HG02759 (cell line): ENCODE data around the gene MUCL1.
"Not testable (repeated sequence)": the region's sequence is repeated elsewhere in the genome, so short reads cannot be mapped to it uniquely, and the experiment has no call there.

Experiments used
- ATAC-seq: cut with Tn5 transposase; IDR thresholded peaks from one replicate; pipeline ENCODE4 v1.9.1; 2021; ENCODE audit warnings: mild to moderate bottlenecking, moderate library complexity; ENCODE audit not compliant: unreplicated experiment

The MUCL1 gene, protein sequence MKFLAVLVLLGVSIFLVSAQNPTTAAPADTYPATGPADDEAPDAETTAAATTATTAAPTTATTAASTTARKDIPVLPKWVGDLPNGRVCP

DNA sequence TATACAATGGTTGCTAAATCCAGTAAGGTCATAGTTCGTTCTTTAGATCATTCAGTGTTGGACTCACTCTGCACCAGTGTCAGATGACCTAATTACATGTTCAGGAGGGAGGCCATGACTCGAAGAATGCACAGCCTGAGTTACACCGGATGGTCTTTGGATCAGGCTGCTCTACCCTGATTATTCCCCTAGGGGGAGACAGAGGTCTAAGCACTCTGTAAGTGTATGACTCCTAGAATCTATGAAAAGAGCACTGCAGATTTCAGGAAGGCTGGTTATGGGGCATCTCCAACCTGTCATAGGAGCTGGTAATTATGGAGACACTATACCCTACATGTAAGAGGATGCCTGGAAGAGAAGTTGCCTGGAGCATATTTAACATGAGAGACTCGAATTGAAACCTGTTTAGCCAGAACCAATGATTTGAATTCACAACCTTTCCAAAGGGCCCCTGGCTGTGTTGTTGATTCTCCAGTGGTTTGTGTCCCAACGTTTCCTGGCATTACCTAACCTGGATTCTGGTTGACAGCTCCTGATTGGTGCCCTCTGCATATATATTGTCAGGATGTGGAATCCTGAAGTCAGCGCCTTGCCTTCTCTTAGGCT is at the start of gene MUCL1:
TSS of gene MUCL1 (plus strand) at position 584 of the 606 bp plus-strand sequence. CDS start 67 bp downstream, outside the sequence.
- peak; percentile 97 for ATAC-seq

DNA sequence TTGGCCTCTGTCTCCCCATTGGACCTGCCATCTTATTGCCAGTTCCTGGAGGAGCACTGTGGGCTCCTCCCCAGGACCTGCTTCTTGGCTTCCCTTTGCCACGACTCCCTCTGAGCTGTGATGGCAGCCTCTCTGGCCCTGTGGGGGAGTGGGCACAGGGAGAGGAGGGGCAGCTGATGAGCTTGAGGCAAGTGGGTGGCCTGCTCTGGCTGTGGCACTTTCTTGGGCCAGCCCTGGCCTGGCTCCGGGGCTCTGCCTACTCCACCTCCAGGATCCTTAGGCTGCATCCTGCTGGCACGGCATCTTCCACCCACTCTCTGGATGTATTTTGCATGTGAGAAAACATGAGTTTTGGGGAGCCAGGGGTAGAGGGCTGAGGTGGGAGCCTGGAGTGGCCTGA is 32.6 kb upstream of the MUCL1 start:
- ATAC-seq, result no peak

DNA sequence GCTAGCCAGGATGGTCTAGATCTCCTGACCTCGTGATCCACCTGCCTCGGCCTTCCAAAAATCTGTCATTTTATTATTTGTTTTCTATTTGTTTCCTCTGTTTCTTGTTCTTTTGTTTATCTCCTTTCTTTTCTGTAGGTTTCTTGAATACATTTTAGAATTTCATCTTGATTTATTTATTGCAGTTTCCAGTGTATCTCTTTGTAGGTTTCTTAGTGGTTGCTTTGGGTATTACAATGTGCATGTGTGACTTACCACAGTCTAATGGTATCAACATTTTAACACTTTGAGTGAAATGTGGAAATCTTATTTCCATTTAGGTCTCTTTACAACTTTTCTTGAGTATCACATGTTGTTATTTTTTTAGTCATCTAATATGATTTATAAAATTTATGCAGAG is 29.9 kb upstream of the MUCL1 start:
- no peak for ATAC-seq

DNA sequence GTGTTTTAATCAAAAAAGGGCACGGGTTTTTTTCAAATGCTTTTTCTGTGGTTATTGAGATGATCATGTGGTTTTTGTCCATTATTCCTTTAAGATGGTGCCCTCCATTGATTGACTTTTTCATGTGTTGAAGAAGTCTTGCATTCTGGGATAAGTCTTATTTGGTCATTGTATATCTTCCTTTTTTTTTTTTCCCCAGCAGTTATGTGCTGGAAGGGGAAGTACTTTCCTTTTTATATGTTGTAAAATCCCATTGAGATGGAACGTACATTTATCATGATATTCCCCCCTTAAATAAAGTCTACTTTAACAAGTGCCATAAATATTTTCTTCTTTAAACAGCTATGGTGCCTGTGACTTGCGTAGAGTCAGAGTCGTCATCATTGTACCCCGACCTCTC is 24.8 kb upstream of the MUCL1 start:
- ATAC-seq, result no peak

DNA sequence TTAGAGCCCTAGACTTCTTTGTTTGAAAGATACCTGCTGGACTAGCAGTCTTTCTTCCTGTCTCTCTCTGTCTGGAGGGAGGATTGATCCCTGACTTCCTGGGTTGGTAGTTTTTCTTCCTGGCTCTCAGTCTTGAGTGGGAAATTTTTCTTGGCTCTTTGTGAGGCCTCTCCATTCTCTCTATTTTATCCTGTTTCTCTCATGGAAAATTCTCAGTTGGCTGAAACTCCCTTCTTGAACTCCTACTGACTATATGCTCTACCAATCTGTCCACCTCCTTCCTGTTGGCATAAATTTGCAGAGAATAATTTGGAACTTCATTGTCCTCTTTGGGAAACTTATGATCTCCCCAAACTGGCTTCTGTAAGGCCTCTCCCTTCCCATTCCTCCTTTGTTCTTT is 24.1 kb upstream of the MUCL1 start:
- ATAC-seq, result no peak

DNA sequence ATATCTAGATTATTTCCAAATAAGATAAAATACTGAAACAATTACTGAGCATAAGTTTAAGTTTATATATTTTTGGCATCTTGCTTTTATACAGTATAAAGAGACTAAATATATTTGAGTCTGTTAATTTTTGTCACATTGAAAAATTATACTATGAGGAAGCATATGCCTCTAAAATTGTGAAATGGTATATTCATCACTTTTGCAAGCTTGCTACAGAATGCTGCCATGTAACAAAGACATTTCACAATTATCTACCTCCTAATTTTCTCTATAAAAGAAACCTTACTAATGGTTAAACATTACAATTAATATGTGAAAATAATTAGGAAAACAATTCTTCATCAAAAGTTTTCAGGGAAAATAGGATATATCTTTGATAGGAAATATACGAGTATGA is 22.7 kb upstream of the MUCL1 start:
- ATAC-seq, result no peak

DNA sequence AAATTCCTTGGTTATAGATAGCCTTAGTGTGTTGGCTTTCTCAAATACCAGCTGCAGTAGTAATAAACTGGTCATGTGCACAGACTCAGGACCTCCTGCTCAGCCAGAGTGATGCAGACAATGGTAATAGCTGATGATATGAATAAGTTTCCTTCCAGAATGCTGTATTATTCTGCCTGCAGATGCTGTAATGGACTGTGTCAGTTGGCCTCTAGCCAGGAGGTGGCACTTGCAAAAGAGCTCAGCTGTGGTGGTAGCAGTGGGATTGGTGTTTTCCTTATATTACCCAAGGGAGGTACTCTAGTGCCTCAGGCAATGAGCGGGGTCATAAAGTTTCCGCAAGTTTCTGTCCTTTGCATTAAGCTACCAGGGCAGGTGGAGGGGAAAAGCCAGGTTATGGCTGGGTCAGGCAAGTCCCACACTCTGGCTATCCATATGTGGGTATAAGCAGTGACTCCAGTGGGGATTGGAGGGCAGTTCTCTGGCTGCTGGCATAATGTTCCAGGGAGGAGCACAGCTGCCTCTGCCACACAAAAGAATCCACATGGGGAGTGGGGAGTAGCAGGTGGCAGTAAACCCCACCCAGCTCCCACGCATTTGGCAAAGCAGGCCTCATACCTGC is 14.0 kb upstream of the MUCL1 start:
- ATAC-seq, result no peak

DNA sequence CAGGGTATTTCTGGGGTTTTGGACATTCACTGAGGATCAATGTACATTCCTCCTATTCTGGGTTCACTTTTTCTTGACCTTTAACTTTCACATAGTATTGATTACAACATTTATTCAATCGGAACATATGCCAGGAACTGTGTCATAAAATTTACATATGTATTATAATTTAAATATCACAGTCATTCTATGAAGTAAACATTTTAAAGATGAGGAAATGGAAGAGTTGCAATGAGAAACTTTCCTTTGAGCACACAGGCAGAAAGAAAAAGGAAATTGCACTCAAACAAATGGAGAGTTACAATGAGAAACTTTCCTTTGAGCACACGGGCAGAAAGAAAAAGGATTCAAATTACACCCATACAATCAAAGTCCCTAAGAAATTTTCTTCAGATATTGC is 3.1 kb downstream of the MUCL1 start:
- no peak for ATAC-seq

DNA sequence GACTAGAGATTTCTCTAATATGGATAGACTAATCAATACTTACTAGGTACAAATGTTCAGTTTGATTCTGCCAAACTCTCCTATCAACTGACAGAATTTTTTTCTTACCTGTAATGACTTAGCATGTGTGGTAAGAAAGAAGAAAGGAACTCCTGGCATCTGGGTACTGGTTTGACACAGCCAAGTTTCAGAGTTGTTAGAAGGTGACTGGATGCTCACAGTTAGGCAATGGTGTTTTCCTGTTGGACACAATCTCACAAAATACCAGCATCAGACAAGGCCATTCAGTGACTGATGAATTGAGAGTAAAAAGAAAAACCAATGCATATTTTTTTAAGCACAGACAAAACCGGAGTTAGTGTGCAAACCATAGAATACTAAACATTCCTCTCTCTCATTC is 4.2 kb downstream of the MUCL1 start:
- no peak for ATAC-seq

DNA sequence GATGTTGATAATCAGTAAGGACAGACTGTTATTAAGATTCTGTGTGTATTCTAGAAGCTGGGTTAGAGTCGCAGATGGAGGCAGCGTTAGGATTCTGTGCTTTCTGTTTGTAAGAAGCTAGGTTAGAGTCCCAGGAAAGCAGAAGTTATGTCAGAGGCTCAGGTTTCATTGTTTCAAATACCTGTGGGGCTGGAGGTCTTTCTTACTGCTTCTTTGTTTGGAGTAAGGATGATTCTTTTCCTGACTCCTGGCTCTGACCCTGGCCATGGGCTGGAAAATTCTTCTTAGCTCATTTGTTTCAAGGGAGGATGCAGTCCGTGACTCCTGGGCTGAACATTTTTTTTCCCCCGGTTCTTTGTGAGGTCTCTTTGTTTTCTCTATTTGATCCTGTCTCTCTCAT is 5.2 kb downstream of the MUCL1 start:
- no peak for ATAC-seq

DNA sequence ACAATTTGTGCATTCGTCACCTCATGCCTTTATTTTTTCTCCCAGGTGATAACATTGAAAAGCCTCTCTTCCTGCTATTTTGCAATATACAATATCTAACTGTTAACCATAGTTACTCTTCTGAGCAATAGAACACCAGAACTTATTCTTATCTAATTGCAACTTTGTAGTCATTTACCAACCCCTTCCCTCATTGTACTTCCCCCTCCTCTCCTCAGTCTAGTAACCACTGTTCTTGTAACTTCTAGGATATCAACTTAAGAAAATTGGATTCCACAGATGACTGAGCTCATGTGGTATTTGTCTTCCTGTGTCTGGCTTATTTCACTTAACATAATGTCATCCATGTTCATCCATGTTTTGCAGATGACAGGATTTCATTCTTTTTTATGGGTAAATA is 7.6 kb downstream of the MUCL1 start:
- ATAC-seq, result no peak

DNA sequence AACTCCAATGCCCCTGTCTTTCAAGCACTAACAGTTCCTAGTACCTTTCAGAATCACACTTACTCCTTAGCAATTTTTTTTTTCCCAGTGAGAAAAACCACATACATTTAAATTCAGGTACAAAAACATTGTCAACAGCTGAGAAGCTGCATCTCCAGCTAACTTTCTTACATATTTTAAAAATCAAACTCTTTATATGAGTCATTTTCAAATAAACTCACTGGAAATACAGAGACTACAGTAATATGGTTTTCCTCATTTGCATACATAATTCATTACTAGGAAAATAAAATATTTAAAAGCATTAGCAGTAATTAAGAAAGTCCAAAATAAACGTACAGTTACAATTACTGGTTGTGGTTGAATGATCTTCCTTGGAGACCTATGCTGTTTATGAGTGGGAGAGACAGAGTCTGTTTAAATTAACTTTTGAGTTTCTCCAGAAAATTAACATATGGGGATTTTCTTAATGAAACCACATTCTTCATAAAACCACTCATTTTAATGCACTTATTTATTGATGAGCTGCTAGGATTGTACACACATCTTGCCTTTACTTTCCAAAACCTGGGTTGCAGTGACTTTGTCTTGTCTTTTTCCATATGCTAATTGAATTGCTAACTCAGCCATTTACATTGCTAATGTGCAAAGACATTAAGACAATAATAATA is 9.8 kb downstream of the MUCL1 start:
- ATAC-seq, result no peak

DNA sequence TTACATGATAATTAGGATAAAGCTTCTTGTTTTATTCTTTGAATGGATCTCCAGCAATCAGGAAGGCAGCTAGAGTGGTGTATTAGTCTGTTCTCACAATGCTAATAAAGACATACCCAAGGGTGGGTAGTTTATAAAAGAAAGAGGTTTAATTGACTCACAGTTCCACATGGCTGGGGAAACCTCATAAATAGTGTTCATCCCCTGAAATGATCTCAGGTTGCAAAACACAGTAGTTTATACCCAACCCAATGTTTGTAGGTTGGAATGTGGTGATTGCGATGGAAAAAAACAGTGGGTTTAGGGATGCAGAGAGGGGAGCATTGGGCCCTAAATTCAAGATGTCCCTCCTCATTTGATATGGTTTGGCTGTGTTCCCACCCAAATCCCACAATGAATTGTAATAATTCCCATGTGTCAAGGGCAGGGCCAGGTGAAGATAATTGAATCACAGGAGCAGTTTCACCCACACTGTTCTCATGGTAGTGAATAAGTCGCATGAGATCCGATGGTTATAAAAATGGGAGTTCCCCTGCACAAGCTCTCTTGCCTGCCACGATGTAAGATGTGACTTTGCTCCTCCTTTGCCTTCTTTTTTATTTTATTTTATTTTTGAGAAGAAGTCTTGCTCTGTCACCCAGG is 11.5 kb downstream of the MUCL1 start:
- no peak for ATAC-seq

DNA sequence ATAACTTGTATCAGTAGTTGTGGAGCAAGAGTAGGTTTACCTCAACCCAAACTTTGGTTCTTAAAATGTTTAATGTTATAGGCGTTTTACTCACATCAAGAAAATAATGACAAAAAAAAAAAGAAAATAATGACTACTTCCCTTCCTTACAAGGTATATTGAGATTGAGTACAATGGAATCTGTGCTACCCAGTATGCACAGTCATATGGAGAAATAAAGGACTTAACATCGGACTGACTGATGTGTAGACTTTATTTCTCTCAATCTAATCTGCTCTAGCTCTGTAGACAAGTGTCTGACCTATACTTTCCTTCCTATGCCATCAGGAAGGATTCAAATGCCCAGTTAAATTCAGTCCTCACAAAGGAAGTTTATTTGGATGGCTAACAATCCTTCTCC is 14.4 kb downstream of the MUCL1 start:
- no peak for ATAC-seq

DNA sequence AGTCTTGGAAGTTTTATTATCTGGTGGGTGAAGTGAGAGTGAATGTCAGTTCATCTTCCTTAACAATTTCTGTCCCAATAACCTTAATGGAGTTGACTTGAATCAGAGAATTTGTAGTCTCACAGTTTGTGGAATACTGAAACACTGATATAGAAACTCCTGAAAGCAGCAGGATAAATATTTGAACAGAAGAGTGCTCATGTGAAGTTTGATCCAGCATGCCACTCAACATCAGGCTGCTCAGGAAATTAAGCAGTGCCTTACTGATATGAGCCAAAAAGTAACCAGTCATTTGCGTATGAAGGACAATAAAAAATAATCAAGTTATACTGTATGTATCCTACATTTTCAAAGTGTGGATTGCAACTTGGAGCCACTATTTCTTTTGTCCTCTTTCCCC is 15.7 kb downstream of the MUCL1 start:
- ATAC-seq, result no peak

DNA sequence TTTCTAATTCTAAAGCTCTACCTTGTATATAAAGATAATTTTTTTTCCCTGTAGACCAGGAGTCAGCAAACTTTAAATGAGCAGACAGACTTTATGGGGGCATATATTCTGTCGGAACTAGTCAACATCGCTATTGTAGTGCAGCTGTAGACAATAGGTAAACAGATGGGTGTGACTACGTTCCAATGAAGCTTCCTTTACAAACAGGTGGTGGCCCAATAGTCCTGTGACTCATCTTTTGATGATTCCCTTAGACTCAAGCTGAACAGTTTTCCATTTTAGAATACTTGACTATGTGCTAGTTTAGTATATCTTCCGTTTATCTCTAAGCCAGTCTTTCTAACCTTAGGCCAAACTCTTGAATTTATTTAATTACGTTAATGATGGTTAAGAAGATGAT is 16.3 kb downstream of the MUCL1 start:
- ATAC-seq, result no peak

DNA sequence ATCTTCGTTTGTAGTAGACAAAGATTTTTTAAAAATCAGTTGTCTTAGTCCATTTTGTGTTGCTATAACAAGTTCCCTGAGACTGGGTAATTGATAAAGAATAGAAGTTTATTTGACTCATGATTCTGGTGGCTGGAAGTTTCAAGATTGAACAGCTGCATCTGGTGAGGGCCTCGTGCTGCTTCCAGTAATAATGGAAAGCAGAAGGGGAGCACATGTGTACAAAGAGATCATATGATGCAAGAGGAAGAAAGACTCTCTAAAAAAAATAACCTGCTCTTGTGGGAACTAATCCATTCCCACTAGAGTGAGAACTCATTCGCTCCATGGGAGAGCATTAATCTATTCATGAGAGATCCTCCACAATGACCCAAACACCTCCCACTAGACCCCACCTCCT is 24.8 kb downstream of the MUCL1 start:
- no peak for ATAC-seq

DNA sequence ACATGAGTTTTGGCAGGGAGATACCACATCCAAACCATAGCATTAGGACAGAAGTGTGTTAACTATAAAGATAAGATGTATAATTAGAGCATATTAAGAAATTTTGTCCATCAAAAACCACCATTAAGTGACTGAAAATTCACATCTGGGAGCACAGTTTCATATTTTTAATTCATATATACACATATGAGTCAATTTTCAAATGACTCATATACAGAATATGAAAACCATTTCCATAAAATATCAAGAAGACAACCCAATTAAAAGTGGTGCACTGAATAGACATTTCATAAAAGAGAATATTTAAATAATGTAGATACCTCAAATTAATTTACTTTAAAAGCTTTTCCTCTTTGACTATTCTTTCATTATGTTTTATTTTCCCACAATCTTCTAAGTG is 25.3 kb downstream of the MUCL1 start:
- ATAC-seq, result no peak

DNA sequence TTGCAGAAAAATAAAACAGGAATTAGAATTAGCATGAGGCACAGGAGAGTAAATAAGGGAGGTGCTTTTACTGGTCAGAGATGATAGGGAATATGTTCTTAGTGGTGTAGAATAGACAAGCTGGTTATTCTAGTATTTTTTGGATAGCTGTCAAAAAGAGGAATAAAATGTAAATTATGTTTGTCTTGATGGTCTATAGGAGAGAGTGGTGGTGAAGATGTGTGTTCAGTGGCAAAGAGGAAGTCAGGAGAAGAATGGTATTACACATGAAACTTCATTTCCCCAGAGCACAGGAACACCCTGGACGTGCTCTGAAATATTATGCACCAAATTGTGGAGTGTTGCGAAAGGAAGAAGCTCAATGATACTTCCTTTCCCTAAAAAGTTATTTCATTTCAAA is 27.8 kb downstream of the MUCL1 start:
- no peak for ATAC-seq

DNA sequence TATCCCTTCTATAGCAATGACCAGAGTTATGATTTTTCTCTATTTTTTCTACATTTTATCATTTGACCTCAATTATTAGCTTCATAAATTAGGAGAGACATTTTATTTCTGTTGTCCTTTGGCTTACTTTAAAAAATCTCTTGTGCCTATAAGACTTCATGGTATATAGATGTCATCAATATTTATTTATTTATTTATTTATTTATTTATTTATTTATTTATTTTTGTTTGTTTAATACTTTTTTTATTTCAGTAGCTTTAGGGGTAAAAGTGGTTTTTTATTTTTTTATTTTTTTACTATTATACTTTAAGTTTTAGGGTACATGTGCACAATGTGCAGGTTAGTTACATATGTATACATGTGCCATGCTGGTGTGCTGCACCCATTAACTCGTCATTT is 28.3 kb downstream of the MUCL1 start:
- not testable (repeated sequence) for ATAC-seq

DNA sequence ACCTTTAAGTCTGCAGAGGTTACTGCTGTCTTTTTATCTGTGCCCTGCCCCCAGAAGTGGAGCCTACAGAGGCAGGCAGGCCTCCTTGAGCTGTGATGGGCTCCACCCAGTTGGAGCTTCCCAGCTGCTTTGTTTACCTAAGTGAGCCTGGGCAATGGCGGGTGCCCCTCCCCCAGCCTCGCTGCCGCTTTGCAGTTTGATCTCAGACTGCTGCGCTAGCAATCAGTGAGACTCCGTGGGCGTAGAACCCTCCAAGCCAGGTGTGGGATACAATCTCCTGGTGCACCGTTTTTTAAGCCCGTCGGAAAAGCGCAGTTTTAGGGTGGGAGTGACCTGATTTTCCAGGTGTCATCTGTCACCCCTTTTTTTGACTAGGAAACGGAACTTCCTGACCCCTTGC is 34.1 kb downstream of the MUCL1 start:
- ATAC-seq, result not testable (repeated sequence)

DNA sequence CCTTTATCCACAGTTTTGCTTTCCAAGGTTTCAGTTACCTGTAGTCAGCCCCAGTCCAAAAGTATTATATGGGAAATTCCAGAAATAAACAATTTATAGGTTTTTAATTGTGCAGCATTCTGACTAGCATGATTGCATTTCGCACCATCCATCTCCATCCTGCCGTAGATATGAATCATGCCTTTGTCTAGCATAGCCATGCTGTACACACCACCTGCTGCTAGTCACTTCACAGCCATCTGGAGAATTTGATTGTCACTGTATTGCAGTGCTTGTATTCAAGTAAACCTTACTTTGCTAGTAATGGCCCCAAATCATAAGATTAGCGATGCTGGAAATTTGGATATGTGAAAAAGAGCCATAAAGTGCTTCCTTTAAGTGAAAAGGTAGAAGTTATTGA is 36.0 kb downstream of the MUCL1 start:
- no peak for ATAC-seq
